HCT116 (cell line): ENCODE data around the gene STRC. TPM values are rescaled to one million over a fixed set of nuclear protein-coding genes. Genes with fewer than 3 reads are reported as not detected.
"Not testable (repeated sequence)": the region's sequence is repeated elsewhere in the genome, so short reads cannot be mapped to it uniquely, and the experiment has no call there.

Source experiments
- ATAC-seq: fragments of 200-7000 bp; cut with Tn5 transposase; 2 replicates; pipeline ENCODE4 v1.9.1; 2020; ENCODE audit warnings: mild to moderate bottlenecking, moderate library complexity
- BruUV-seq: library from RNA; stranded (reverse); fragments of 400-500 nt; replicated peaks from 2 replicates; lab custom pipeline; 2021; lab: Mats Ljungman, UMichigan
- CTCF ChIA-PET: fragments of 300-600 bp; sonication (Branson Sonifier 250); formaldehyde crosslinking; loops from one replicate; lab custom pipeline; 2021; ENCODE audit warnings: antibody characterized with exemption; lab: Charles Lee
- POLR2A ChIA-PET: fragments of 300-600, 350-600 bp; sonication (Branson Sonifier 250); formaldehyde crosslinking; loops from one replicate; lab custom pipeline; 2021; ENCODE audit warnings: antibody characterized with exemption; lab: Charles Lee
- RAD21 ChIA-PET, 2 experiments: fragments of 300-600 bp; sonication (Branson Sonifier 250); formaldehyde crosslinking; loops; one replicate each; lab custom pipeline; 2023; ENCODE audit warnings: low total read pairs in 2 of 2; ENCODE audit not compliant: uncharacterized antibody in 2 of 2, unreplicated experiment in 2 of 2, low non-redundant PET in 1 of 2; lab: Charles Lee
- DNase-seq: peaks from one replicate; pipeline ENCODE4 v3.0.0-alpha.2; 2010; ENCODE audit warnings: low read depth, low spot score
- H2AFZ ChIP-seq: fragments of 200-600 bp; shearing (Covaris generic), sonication (generic); 2 replicates; pipeline ENCODE4 v1.6.1; 2017; ENCODE audit warnings: low read depth, mixed run types, mixed read lengths, antibody characterized with exemption, low read length; ENCODE audit not compliant: poor library complexity, severe bottlenecking
- H3K27ac ChIP-seq: 2 replicates; pipeline ENCODE4 v1.5.1; 2012; ENCODE audit warnings: low read depth, low read length
- H3K27me3 ChIP-seq: fragments of 200-600 bp; sonication (generic); 2 replicates; pipeline ENCODE4 v1.6.1; 2016; ENCODE audit warnings: mixed run types, low read length, mixed read lengths; ENCODE audit not compliant: insufficient read depth
- H3K36me3 ChIP-seq, 2 experiments: fragments of 200-500 bp in 1 of 2; fragments of 200-600 bp in 1 of 2; sonication (Bioruptor generic) in 1 of 2; sonication (generic) in 1 of 2; 2 replicates each; pipeline versions ENCODE4 v1.5.1 to v1.6.1; 2014 to 2016; ENCODE audit warnings: low read length in 2 of 2, inconsistent platforms in 1 of 2, mixed read lengths in 1 of 2, mixed run types in 1 of 2; ENCODE audit not compliant: insufficient read depth in 2 of 2, control insufficient read depth in 1 of 2
- H3K4me1 ChIP-seq, 2 experiments: fragments of 200-600 bp in 1 of 2; sonication (generic) in 1 of 2; 2 replicates each; pipeline versions ENCODE4 v1.5.1 to v1.6.1; 2012 to 2017; ENCODE audit warnings: low read length in 2 of 2, inconsistent platforms in 1 of 2, mild to moderate bottlenecking in 1 of 2, mixed read lengths in 1 of 2, mixed run types in 1 of 2, moderate library complexity in 1 of 2; ENCODE audit not compliant: insufficient read depth in 2 of 2, control insufficient read depth in 1 of 2
- H3K4me2 ChIP-seq: fragments of 200-600 bp; sonication (generic); 2 replicates; pipeline ENCODE4 v1.6.1; 2017; ENCODE audit warnings: mixed run types, low read length, mixed read lengths
- H3K4me3 ChIP-seq, 2 experiments: fragments of 200-600 bp in 1 of 2; sonication (generic) in 1 of 2; replicated peaks in 1 of 2; 2 replicates each; pipeline ENCODE4 v1.5.1; 2011 to 2016; ENCODE audit warnings: low read length in 2 of 2, control low read depth in 1 of 2, low read depth in 1 of 2, mild to moderate bottlenecking in 1 of 2, mixed read lengths in 1 of 2, mixed run types in 1 of 2
- H3K79me2 ChIP-seq: fragments of 200-600 bp; sonication (generic); 2 replicates; pipeline ENCODE4 v1.6.1; 2017; ENCODE audit warnings: mild to moderate bottlenecking, mixed run types, low read length, moderate library complexity, mixed read lengths; ENCODE audit not compliant: insufficient read depth
- H3K9ac ChIP-seq: fragments of 200-600 bp; sonication (generic); 2 replicates; pipeline ENCODE4 v1.6.1; 2016; ENCODE audit warnings: low read length, mixed read lengths
- H3K9me2 ChIP-seq: fragments of 200-600 bp; sonication (generic), shearing (Covaris generic); 2 replicates; pipeline ENCODE4 v1.6.1; 2017; ENCODE audit warnings: mixed run types, mild to moderate bottlenecking, moderate library complexity; ENCODE audit not compliant: insufficient read depth
- H3K9me3 ChIP-seq, 2 experiments: fragments of 200-500 bp in 1 of 2; fragments of 200-600 bp in 1 of 2; sonication (Bioruptor generic) in 1 of 2; sonication (generic) in 1 of 2; 2 replicates each; pipeline ENCODE4 v1.6.1; 2014 to 2017; ENCODE audit warnings: low read length in 2 of 2, mixed read lengths in 2 of 2, inconsistent platforms in 1 of 2, low read depth in 1 of 2, mild to moderate bottlenecking in 1 of 2, mixed run types in 1 of 2, moderate library complexity in 1 of 2; ENCODE audit not compliant: control insufficient read depth in 1 of 2, insufficient read depth in 1 of 2
- H4K20me1 ChIP-seq: fragments of 200-600 bp; sonication (generic), shearing (Covaris generic); 2 replicates; pipeline ENCODE4 v1.6.1; 2017; ENCODE audit warnings: mixed run types, mild to moderate bottlenecking, moderate library complexity; ENCODE audit not compliant: insufficient read depth
- intact Hi-C: fragments of 100-400 bp; cut with micrococcal nuclease; formaldehyde crosslinking; loops from 2 replicates; pipeline ENCODE4 v1.10.0; 2022
- total RNA-seq: library from RNA; stranded (reverse); gene quantifications from one replicate; pipeline ENCODE4 v1.2.1, GENCODE V29; 2021; ENCODE audit not compliant: unreplicated experiment

STRC gene
- total RNA-seq, 1 experiment from 2014 or later = 0.91 TPM

DNA sequence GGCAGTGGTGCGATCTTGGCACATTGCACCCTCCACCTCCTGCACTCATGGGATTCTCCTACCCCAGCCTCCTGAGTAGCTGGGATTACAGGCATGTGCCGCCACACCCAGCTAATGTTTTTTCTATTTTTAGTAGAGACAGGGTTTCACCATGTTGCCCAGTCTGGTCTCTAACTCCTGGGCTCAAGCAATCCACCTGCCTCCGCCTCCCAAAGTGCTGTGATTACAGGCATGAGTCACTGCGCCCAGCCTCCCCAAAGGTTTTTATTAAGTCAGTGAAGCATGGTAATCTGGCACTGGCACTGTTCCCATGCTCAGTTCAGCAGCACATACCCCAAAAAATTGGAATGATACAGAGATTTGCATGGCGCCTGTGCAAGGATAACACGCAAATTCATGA, 16.4 kb downstream of the STRC start:
- H3K4me3 ChIP-seq, H4K20me1 ChIP-seq, H3K9me2 ChIP-seq, H3K9ac ChIP-seq, H3K27me3 ChIP-seq, H3K4me2 ChIP-seq, H2AFZ ChIP-seq, CTCF ChIA-PET, H3K79me2 ChIP-seq, RAD21 ChIA-PET, BruUV-seq, intact Hi-C loops, H3K27ac ChIP-seq, H3K4me1 ChIP-seq, DNase-seq, H3K9me3 ChIP-seq, H3K36me3 ChIP-seq: not testable (repeated sequence)
- POLR2A ChIA-PET = interaction anchor here (0.7 kb wide), 1 partner anchor 1234 kb away, joined by 4 read pairs; no protein-coding TSS in a partner anchor
- ATAC-seq = peak; percentile 49; the same call in 1 of the 2 replicates

DNA sequence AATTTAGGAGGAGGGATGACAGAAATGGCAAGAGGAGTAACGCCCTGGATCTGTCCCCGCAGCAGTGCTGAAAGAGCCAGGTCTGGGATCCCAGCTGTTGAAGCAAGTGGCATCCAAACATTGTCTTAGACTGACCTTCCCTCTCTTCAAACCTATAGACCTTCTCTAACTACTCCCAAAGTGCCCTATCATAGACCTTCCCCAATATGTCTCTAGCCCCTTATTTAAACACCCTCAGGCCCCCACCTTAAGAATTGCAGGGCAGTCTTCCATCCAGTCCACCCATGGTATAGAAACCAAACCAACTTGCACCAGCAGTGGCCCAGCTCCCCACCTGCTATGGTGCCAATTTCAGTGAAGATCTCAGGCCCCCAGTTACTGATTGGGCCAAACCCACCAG, 18.4 kb downstream of the STRC start:
- H3K79me2 ChIP-seq, ATAC-seq, H2AFZ ChIP-seq, H3K9me2 ChIP-seq, RAD21 ChIA-PET, intact Hi-C loops, H4K20me1 ChIP-seq, H3K9ac ChIP-seq, H3K27ac ChIP-seq, H3K4me1 ChIP-seq, H3K36me3 ChIP-seq, H3K4me2 ChIP-seq, H3K4me3 ChIP-seq, CTCF ChIA-PET, H3K9me3 ChIP-seq, DNase-seq, POLR2A ChIA-PET, H3K27me3 ChIP-seq, BruUV-seq: not testable (repeated sequence)

DNA sequence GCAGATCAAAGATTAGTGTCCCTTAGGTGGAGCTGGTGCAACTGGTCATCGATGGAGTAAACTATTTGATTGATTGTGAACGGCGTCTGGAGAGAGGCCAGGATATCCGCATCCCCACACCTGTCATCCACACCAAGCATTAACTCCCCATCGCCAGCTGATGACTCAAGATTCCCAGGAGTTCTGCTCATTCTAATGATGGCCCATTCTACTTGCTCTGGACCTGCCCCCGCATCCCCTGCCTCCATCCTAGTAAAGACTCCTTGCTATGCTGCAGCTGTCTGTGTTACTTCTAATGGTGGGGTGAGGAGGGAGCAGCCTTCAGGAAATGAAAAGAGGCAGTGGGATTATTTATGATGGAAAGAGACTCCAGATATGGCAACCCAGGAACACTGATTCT, 19.5 kb downstream of the STRC start:
- H2AFZ ChIP-seq, POLR2A ChIA-PET, H4K20me1 ChIP-seq, ATAC-seq, H3K4me1 ChIP-seq, H3K27ac ChIP-seq, H3K36me3 ChIP-seq, H3K27me3 ChIP-seq, H3K79me2 ChIP-seq, H3K9me3 ChIP-seq, intact Hi-C loops, RAD21 ChIA-PET, H3K4me3 ChIP-seq, H3K9ac ChIP-seq, CTCF ChIA-PET, DNase-seq, BruUV-seq, H3K9me2 ChIP-seq, H3K4me2 ChIP-seq: not testable (repeated sequence)

DNA sequence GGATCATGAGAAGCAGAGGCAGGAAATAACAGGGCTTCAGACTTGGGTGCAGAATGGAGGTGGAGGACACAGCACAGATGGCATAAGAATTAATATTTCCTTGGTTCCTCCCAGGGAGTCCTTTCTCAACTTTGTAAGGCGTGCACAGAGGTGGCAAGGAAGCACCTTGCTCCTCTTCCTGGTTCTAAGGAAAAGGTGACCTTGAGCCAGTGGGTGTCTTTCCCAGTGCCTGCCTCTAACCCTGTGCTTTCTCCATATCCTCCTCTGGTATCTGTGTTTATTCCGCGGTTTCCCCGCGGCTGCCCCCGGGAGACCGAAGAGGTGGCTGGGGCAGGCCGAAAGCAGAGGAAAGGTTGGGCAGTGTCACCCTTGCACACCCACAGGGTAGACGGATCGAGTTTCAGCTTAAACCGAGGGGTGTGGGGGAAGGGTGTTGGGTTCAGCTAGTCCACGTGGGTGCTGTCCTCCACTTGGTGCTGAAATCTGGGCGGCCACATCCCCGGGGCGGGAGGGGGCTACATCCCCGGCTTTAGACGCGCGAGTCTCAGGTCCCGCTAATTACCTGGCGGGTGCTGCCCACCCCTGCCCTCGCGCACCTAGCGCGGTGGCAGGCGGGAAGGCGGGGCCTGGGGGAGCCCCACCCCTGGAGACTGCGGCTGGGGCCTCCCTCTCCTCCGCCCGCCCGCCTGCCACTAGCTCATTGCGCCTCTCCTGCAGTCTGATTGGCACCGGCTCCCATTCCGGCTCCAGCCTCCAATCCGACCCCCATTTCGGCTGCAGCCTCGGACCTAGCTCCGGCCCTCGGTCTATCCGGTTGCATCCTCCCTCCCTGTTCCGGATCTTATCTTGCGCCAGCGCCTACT, 25.0 kb downstream of the STRC start, which contains the start of gene CKMT1B:
TSS of gene CKMT1B (plus strand) at position 700 of the 863 bp plus-strand sequence. CDS start 192 bp downstream, outside the sequence.
- CTCF ChIA-PET, H3K27ac ChIP-seq, DNase-seq, RAD21 ChIA-PET, H3K36me3 ChIP-seq, intact Hi-C loops, H3K4me1 ChIP-seq, POLR2A ChIA-PET, H3K79me2 ChIP-seq, H4K20me1 ChIP-seq, H3K9me2 ChIP-seq, H3K27me3 ChIP-seq, H3K9me3 ChIP-seq, H2AFZ ChIP-seq, H3K4me3 ChIP-seq, H3K4me2 ChIP-seq, H3K9ac ChIP-seq: not testable (repeated sequence)
- BruUV-seq = TSS peak; percentile 99
- ATAC-seq = peak; percentile 88
